Left ventricle myocardium inferior (tissue), 1 donor: ENCODE results near the gene PES1. TPM values are rescaled to one million over a fixed set of nuclear protein-coding genes. Genes with fewer than 3 reads are reported as not detected.
"Not testable (repeated sequence)": the region's sequence is repeated elsewhere in the genome, so short reads cannot be mapped to it uniquely, and the experiment has no call there.

Experiments used
- DNase-seq: peaks from one replicate; pipeline ENCODE4 v3.0.0-alpha.2; 2020
- H3K27ac ChIP-seq: fragments of 200-600 bp; replicated peaks from 2 replicates; pipeline ENCODE4 v1.8.0; 2021
- H3K27me3 ChIP-seq: fragments of 200-600 bp; 2 replicates; pipeline ENCODE4 v1.8.0; 2021; ENCODE audit warnings: low read depth
- H3K36me3 ChIP-seq: fragments of 200-600 bp; 2 replicates; pipeline ENCODE4 v1.8.0; 2021
- H3K4me1 ChIP-seq: fragments of 200-600 bp; 2 replicates; pipeline ENCODE4 v1.8.0; 2021
- H3K4me3 ChIP-seq: fragments of 200-600 bp; 2 replicates; pipeline ENCODE4 v1.8.0; 2021; ENCODE audit warnings: mild to moderate bottlenecking, moderate library complexity
- H3K9me3 ChIP-seq: fragments of 200-600 bp; replicated peaks from 2 replicates; pipeline ENCODE4 v1.8.0; 2021
- intact Hi-C: fragments of 100-400 bp; cut with micrococcal nuclease; formaldehyde crosslinking; loops from one replicate; pipeline ENCODE4 v1.11.0; 2022
- total RNA-seq: library from RNA; stranded (reverse); fragmentation: NEBNext Ultra II Directional; extraction: Animal tissue kit (Norgen Biotek cat#: 25700); gene quantifications from one replicate; pipeline ENCODE4 v1.2.1, GENCODE V29; 2021
- TF ChIP-seq, protein P1 (sequence below): fragments of 200-600 bp; IDR thresholded peaks from 2 replicates; pipeline ENCODE4 v1.8.0; 2021; ENCODE audit warnings: antibody characterized with exemption, mild to moderate bottlenecking, borderline replicate concordance
- donor health status: DM: no; HTN: yes; CAD: no; lungs with severe emphysema.

Gene PES1
- total RNA-seq, 1 donor from 2014 or later = 23.1 TPM

DNA sequence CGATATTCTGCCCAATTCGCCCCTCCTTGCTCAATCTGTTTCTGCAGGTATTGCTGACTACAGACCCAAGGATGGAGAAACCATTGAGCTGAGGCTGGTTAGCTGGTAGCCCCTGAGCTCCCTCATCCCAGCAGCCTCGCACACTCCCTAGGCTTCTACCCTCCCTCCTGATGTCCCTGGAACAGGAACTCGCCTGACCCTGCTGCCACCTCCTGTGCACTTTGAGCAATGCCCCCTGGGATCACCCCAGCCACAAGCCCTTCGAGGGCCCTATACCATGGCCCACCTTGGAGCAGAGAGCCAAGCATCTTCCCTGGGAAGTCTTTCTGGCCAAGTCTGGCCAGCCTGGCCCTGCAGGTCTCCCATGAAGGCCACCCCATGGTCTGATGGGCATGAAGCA lies 34.7 kb upstream of the PES1 start:
- Histone ChIP-seq H3K36me3 (peaks cover 4% of the 10 kb centered on the region), H3K4me1 (peaks cover 16% of the 10 kb centered on the region), H3K27ac (no peak overlapping the region), H3K4me3 (no peak overlapping the region), H3K27me3 (no peaks in the 10 kb centered on the region), H3K9me3 (no peaks in the 10 kb centered on the region)
- DNase-seq = no peak
- intact Hi-C loops = no loop called here
- TF ChIP-seq, protein P1, sequence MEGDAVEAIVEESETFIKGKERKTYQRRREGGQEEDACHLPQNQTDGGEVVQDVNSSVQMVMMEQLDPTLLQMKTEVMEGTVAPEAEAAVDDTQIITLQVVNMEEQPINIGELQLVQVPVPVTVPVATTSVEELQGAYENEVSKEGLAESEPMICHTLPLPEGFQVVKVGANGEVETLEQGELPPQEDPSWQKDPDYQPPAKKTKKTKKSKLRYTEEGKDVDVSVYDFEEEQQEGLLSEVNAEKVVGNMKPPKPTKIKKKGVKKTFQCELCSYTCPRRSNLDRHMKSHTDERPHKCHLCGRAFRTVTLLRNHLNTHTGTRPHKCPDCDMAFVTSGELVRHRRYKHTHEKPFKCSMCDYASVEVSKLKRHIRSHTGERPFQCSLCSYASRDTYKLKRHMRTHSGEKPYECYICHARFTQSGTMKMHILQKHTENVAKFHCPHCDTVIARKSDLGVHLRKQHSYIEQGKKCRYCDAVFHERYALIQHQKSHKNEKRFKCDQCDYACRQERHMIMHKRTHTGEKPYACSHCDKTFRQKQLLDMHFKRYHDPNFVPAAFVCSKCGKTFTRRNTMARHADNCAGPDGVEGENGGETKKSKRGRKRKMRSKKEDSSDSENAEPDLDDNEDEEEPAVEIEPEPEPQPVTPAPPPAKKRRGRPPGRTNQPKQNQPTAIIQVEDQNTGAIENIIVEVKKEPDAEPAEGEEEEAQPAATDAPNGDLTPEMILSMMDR = no peak

DNA sequence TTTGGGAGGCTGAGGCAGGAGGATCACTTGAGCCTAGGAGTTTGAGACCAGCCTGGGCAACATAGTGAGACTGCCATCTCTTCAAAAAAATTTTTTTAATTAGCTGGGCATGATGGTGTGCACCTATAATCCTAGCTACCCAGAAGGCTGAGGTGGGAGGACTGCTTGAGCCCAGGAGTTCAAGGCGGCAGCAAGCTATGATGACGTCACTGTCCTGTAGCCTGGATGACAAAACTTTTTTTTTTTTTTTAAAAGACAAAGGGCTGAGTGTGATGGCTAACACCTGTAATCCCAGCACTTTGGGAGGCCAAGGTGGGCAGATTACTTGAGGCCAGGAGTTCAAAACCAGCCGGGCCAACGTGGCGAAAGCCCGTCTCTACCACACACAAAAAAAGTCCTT lies 28.2 kb upstream of the PES1 start:
- DNase-seq = not testable (repeated sequence)
- peaks cover 51% of the 10 kb centered on the region for H3K36me3 ChIP-seq

DNA sequence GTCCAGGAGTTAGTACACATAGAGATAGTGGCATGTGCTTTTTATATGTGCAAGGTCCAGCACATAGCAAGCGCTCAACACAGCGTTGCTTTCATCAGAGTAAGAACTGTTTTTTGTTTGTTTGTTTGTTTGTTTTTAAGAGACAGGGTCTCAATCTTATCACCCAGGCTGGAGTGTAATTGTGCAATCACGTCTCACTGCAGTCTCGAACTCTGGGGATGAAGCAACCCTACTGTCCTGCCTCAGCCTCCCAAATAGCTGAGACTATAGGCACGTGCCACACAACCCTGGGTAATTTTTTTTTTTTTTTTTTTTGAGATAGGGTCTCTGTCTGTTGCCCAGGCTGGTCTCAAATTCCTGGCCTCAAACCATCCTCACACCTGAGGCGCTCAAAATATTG lies 26.1 kb upstream of the PES1 start:
- Histone ChIP-seq H3K36me3 (peaks cover 68% of the 10 kb centered on the region), H3K4me1 (no peaks in the 10 kb centered on the region), H3K27me3 (no peaks in the 10 kb centered on the region), H3K27ac (no peak overlapping the region), H3K9me3 (no peaks in the 10 kb centered on the region), H3K4me3 (no peak overlapping the region)
- TF ChIP-seq, protein P1 = no peak
- no peak for DNase-seq
- intact Hi-C loops = no loop called here

More for the DNA sequence above, 28.2 kb upstream of the PES1 start:
- H3K9me3 ChIP-seq, H3K4me1 ChIP-seq, H3K4me3 ChIP-seq, H3K27ac ChIP-seq, intact Hi-C loops, H3K27me3 ChIP-seq: not testable (repeated sequence)

DNA sequence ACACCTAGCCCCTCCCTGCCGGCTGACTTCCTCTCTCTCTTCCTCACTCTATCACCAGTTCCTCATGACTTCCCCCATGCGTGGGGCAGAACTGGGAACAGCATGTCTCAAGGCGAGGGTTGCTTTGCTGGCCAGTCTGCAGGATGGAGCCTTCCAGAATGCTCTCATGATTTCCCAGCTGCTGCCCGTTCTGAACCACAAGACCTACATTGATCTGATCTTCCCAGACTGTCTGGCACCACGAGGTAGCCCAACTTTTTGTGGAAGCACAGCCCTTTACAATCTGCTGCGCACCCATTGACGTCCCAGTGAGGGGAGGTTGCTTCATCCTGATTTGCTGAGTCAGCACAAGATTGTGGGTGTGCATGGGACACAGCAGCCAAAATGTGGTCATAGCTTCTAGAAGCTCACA lies 23.8 kb upstream of the PES1 start:
- H3K36me3 ChIP-seq = peaks cover 84% of the 10 kb centered on the region
- TF ChIP-seq, protein P1 = no peak
- DNase-seq = no peak
- no peak overlapping the region for H3K27ac ChIP-seq
- no peak overlapping the region for H3K4me3 ChIP-seq
- no peaks in the 10 kb centered on the region for H3K27me3 ChIP-seq
- no peaks in the 10 kb centered on the region for H3K9me3 ChIP-seq
- no peaks in the 10 kb centered on the region for H3K4me1 ChIP-seq
- intact Hi-C loops = no loop called here

DNA sequence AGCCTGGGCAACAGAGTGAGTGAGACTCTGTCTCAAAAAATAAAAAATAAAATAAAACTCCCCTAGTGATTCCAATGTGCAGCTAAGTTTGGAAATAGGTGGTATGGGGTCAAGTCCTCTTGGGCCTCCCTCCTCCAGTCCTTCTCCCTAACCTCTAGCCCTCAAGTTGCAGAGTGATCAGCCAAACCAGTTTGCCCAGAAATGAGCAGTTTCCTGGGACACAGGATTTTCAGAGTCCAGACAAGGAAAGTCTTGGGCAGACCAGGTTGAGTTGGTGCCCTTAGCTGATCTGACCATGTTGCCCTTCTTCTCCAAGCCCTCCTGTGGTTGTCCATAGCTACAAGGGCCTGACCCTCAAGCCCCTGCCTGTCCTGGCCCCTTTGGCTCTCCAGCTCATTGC lies 23.2 kb upstream of the PES1 start:
- intact Hi-C loops = no loop called here
- Histone ChIP-seq H3K27ac (no peak overlapping the region), H3K4me1 (peaks cover 6% of the 10 kb centered on the region), H3K9me3 (no peaks in the 10 kb centered on the region), H3K27me3 (no peaks in the 10 kb centered on the region), H3K36me3 (peaks cover 78% of the 10 kb centered on the region), H3K4me3 (no peak overlapping the region)
- TF ChIP-seq, protein P1 = no peak
- no peak for DNase-seq

DNA sequence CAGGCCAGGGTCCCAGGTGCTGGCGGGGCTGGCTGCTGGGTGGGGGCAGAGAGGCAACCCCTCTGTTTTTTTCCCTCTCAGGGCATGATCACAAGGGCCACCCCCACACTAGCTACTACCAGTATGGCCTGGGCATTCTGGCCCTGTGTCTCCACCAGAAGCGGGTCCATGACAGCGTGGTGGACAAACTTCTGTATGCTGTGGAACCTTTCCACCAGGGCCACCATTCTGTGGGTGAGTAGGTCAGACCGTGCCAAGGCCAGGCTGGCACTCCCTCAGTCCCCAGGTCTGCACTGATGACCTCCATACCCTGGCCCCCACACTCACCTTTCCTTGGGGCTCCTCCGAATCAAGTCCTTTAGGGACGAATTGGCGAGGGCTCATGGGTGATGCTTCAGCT lies 22.6 kb upstream of the PES1 start:
- Histone ChIP-seq H3K4me1 (peaks cover 11% of the 10 kb centered on the region), H3K36me3 (peaks cover 74% of the 10 kb centered on the region), H3K27me3 (no peaks in the 10 kb centered on the region), H3K9me3 (no peaks in the 10 kb centered on the region), H3K4me3 (no peak overlapping the region), H3K27ac (no peak overlapping the region)
- TF ChIP-seq, protein P1 = no peak
- intact Hi-C loops = no loop called here
- no peak for DNase-seq
